Non-pigmented ciliary epithelial cell (primary cell): ENCODE measurements around the gene ANO2.
"Not testable (repeated sequence)": the region's sequence is repeated elsewhere in the genome, so short reads cannot be mapped to it uniquely, and the experiment has no call there.

Experiments
- DNase-seq: peaks from one replicate; pipeline ENCODE4 v3.0.0-alpha.2; 2010; ENCODE audit warnings: low read depth

Gene ANO2

DNA sequence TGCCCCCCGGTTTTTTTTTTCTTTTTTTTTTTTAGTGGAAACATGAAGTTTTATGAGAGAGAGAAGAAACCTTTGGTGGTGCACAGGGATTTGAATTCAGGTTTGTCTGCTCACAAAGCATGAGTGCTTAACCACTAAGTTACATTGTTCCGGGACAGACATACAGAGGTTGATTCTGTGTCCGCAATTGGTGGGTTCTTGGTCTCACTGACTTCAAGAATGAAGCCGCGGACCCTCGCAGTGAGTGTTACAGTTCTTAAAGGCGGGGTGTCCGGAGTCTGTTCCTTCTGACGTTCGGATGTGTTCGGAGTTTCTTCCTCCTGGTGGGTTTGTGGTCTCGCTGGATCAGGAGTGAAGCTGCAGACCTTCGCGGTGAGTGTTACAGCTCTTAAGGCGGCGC lies 57.2 kb downstream of the ANO2 start:
- DNase-seq = not testable (repeated sequence)

DNA sequence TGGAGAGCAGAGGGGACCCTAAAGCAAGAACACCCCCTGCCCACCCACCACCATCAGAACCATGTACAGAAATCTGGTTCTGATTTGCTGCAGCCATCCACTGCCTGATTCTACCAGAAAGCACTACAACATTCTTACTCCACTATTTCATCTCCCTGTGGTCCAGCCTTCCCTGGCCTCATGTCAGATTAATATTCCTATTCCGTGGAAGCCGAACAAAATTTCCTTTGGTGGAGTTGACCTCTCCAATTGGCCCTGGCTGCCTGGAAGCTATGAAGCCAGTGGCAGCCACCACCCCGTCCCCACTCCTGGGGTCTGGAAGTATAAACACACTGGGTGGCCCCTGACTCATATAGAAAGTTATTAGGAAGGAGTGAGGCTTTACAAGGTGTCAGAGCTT lies 60.2 kb downstream of the ANO2 start:
- no peak for DNase-seq

DNA sequence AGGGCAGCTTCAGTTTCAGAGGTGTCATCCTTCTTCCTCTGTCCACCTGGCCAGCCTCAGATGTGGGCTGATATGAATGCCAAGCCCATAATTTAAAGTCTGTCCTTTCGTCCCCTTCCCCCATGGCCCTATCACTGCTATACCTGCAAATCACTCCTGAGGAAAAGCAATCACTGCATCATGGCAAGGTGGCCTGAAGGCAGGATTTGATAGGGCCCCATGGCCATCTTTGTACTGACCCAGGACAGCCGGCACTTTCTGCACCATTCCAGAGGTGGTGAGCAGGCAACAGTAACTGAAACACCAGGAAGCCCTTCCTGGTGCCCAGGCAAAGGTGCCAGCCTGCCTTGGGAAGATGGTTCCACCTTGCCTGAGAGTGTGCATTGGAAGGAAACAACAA lies 60.8 kb downstream of the ANO2 start:
- no peak for DNase-seq

DNA sequence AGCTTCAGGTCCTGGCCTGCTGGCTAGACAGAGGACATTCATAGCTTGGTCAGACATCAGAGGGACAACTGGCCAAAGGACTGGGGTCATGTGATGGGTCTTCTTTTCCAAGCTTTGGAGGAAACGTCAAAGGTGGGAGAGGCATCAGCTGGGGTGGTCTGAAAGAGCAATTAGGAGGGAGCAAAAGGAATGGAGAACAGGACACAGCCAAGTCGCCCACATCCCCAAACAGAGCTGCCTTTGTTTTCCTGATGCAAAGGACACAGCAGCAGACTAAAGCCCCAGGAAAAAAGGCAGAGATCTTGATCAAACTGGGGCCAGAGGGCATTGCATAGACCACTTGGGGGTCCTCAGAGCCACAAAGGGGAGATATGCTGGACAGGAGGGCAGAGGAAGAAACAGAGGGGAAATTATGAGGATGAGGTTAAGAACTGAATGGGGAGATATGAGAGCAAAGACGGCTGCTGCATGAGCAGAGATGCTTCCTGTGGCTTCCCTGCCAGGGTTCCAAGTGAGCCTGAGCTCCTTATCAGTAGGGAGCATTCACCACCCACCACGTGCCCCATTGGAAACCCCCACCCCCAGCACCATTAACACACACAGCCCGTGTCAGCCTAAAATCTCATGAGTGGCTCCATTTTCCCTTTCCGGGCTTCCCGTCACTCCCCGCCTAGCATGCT lies 62.4 kb downstream of the ANO2 start:
- DNase-seq = no peak

DNA sequence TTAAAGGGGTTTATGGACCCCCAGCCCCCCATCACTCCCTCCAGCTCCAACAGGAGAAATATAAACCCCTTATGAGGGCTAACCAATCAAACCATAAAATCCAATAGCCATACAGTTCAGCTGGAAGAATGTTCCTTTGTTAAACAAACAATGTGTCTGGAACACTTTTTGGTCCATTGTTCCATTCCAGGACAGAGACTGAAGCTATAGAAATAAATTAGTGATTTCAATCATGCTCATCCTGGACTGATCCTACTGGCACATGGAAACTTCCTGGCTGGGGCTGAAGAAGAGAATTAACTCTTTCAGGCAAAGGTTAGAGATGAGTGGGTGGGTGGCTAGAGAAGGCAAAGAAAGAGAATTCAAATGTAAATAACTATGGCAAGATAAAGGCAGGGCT lies 63.4 kb downstream of the ANO2 start:
- no peak for DNase-seq

DNA sequence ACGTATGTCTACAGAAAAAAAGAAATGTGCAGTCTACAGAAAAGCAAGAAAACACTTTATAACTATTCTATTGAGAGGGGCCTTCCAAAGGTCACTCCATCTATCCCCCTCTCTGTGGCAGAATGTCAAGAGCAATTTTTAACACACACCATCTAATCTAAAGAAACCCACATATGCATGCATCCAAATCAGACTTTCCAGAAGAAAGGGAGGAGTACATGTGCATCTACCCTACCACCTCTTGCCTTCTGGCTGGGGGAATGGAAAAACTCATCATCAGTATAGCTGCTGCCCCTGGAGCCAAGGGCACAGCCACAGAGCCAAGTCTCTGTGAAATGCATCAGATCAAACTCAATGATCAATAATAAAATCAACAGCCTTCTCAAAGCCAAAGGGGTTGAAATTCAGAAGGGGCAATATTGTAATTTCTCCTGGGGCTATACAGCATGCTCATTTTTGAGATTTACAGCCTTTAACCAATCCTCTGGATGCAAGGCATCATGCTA lies 63.9 kb downstream of the ANO2 start:
- DNase-seq = no peak

DNA sequence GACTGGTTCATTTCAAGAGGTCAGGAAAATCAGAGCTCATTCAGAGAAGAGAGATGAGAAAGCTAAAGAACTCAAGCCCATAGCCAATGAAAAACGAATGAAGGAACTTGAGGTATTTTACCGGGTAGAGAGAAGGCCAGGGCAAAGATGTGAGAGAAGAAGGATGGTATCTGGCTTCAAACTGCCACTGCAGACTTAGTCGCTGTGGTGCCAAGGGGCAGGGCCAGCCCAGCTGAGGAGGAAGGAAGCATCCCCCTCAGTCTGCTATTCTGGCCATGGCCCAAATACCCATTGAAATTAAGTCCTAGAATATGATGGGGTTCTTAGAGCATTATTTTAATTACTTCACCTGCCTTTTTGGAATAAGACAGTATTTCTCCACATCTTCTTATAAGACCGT lies 69.2 kb downstream of the ANO2 start:
- no peak for DNase-seq

DNA sequence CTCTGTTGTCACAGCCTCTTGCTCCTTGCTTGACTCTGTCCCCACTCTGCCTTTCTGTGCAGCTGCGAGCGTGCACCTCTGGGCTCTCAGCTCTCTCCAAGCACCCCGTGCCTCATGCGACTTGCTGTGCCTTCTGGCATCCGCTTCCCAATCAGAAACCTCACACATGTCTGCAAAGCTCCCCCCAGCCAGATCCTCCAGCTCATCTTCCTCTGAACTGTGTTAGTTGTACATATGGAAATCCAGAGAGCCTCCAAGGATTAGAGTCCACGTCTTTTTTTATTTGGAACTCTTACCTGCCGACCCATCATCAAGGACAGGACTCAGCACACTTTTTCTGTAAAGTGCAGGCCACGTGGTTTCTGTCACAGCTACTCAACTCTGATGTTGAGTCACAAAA lies 70.5 kb downstream of the ANO2 start:
- no peak for DNase-seq

DNA sequence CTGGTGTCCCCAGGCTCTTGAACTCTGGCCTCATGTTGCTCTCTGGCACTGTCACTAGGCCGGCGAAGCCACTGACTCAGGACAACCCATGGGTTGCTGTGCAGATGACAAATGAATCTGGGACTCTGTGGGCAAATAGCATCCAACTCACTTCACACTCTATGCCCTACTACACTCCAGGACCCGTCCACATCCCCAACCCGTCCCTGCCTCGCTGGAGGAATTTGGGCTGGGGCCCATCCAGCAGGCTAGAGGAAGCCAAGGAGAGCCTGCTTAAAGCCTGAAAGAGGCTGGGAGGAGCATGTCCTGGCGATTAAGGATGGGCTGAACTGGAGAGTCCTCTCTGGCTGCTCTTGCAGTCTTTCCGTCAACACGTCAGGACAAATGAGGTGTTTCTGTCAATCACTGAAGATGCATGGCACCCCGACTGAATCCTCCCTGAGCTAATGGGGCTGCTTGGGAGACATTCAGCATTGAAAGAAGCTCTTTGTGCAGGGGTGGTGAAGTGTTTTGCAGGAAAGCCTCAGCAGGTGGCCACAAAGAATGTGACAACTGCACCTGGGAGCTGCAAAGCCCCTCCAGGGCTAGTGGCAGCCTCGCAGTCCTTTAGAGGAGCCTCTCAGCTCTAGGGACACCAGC lies 71.7 kb downstream of the ANO2 start:
- DNase-seq = no peak

DNA sequence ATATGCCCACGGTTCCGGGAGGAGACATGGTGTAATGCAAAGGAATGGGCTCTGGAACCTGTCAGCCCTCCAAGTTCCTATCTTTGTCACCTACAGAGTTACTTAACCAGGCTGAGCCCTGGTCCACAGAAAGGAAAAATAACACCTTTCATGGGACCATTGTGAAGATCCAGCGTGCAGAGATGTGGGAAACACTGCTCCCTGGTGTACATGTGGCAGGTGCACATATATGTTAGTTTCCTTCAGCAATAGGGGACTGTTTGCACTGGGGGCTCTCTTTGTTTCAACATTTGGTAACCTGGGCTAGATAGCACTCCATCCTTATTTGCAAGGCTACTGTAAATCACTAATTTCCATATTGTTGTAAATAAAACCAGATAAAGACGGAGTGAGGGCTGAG lies 72.3 kb downstream of the ANO2 start:
- DNase-seq = no peak

DNA sequence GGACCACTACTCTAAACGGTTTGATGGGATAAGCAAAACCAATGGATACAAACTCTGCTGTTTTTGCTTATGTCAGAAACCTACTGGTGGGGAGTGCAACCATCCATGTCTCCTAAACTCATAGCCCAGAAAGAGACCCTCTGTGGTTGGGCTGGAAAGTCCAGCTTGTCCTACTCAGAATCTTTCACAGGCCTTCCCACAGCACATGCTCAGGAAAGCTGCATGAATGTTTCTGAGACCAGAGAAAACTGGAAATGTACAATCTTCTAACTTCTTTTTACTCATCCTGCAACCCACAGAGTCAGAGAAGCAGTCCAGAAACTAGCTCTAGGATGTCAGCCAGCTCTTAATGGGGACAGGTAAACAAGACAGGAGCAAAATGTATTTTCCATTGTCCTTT lies 73.3 kb downstream of the ANO2 start:
- no peak for DNase-seq

DNA sequence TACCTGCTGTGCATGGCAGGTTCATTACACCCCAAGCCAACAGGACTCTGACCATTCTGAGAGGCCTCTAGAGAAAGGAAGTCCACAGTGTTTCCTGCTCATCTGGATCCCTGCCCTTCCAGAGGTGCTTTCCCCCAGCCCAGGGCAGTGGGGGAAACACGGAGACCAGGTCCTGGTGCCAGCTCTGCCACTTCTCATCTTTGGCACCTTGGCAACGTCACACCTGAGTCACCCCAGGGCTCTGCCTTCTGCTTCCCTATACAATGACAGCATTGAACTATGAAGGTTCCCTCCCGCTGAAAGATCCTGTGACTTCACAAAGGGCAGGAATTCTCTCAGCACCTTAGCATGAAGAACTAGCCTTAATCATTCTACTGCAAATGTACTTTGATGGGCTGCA lies 74.9 kb downstream of the ANO2 start:
- no peak for DNase-seq

DNA sequence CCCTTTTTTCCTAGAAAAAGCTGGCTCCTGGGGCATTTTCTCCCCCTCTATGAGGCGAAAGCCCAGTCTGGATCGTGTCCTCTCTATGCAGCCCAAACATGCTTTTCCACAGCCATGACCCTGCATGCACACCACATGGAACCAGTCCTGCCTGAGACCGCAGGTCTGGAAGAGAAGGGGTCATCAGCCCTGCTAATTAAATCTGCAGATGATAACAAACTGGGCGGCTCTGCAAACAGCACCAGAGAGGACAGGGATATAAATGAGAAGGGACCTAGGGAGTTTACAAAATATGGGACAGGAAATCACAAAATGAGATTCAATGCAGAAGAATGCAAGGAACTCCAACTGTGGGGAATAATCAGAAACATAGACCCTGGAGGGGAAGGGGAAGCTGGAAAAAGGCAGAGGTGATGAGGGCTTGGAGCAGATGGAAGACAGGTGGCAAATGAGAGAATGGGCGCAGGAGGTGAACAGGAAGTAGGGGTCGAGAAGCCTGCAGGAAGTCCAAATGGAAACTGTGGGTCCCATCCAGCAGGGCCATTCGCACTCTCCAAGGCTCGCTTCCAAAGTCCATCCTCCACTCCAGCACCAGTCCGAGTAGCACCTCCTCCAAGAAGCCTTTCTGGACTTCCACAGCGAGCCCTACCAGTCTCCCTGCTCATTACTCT lies 76.3 kb downstream of the ANO2 start:
- DNase-seq = no peak

DNA sequence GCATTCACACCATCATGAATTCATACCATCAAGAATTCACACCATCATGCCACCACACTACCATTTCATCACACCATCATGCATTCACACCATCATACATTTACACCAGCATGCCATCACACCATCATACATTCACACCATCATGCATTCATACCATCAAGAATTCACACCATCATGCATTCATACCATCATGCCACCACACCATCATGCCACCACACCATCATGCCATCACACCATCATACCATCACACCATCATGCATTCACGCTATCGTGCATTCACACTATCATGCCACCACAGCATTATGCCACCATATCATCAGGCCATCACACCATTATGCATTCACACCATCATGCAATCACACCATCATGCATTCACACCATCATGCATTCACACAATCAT lies 79.7 kb downstream of the ANO2 start:
- DNase-seq = no peak

DNA sequence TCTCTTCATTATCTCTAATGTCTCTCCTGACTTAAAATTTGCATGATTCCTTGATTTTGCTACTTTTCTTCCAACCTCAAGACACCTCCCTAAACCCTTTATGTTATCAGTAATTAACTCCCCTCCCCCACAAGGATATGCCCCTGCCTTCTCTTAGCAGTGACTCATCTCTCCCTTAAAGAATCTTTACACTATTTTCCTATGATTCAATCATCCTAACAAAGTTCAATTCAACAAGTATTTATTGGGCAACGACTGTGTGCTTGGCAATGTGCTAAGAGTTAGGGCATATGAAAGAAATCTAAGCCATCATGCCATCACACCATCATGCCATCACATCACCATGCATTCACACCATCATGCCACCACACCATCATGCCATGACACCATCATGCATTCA lies 80.1 kb downstream of the ANO2 start:
- DNase-seq = no peak

DNA sequence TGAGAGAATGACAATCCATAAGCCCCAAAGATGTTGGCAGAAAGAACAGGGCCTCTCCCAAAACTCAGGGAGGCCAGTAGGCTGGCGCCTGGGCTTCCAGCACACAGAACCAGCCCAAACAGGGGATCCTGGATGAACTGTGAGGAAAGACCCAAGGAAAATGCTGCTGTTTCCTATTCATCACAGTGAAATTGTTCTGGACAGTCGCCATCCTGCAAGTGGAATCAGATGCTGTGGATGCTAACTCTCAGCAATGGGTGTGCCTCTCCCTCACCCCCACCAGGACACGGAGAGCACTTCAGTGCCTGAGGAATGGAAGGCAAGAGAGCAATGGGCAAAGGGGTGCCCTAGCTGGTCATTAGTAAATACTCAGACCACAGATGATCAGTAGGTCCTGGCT lies 80.8 kb downstream of the ANO2 start:
- no peak for DNase-seq

DNA sequence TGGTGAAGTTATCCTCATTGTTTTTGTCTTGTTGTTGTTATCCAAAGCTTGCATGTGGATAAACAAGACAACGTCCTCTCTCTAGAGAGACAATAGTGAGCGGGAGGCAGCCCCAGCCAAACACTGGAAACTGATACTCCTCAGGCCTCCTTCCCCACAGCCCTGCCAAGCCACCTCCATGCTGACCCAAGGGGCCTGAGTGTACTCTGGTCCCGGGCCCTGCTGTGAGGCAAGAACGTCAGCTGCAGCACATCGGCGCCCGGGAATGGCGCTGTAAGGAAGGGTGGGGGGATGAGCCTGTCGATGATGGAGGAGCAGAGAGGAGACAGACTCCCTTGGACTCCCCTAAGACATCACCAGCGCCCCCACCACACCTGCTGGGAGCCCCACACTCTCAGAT lies 83.6 kb downstream of the ANO2 start:
- no peak for DNase-seq

DNA sequence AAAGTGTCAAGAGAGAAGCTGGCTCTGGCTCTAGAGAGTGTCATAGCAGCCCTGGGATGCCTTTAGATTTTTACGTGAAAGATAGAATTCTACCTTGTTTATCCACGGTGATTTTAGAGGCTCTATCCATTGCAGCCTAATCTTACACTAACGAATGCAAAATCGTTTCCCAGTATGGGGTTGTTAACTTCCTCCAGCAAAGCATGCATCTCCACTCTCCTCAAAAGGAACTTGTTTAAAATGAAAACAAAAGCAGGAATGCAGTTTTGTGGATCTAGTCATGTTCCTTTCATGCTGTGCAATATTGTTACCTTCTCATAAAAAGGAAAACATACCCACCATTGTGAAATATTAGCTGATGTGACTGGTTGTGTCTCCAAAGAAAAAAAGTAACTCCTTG lies 88.4 kb downstream of the ANO2 start:
- no peak for DNase-seq

DNA sequence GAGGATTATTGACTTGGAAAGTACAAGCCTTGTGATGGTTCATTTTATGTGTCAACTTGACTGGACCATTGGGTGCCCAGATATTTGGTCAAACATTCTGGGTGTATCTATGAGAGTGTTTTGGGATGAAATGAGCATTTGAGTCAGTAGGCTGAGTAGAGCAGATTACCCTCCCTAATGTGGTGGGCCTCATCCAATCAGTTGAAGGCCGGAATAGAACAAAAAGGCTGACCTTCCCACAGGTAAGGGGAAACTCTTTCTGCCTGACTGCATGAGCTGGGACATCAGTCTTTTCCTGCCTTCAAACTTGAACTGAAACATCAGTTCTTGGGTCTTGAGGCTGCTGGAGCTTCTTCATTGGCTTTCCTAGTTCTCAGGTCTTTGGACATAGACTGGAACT lies 98.1 kb downstream of the ANO2 start:
- no peak for DNase-seq

DNA sequence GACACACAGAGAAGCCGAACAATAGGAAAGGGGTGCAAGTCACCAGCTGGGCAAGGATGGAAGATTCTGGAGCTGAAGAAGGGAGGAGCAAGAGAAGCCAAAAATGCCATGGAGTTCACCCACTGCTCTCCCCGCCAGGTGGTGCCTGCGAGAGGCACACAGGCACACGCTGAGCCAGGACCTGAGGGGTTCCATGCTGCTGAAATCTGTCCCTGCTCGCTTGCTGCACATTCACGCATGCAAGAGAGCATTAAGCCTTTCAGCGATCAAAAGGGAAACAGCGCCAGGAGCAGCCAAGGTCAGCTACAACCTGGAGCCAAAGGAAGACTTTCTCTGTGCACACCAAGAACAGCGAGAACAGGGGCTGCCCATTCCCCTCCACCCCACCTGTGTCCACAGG lies 104.1 kb downstream of the ANO2 start:
- DNase-seq = no peak

DNA sequence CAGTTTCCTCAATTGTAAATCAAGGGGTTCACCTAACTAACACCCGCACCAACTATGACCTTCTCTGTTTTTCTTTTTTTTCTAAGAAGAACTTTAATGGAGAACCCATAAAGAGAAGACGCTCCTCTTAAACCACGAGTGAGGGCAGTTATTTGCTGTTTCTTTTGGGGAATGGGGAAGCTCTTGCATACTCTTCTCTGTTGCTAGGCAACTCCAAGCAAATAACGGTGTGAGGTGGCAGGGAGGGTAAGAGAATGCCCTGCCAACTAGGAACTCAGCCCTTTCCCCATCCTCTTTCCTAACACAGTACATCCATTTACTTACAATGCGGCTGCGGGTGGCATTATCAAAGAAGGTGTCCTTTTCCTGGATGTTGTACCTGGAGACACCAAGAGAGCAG lies 114.9 kb downstream of the ANO2 start:
- no peak for DNase-seq

DNA sequence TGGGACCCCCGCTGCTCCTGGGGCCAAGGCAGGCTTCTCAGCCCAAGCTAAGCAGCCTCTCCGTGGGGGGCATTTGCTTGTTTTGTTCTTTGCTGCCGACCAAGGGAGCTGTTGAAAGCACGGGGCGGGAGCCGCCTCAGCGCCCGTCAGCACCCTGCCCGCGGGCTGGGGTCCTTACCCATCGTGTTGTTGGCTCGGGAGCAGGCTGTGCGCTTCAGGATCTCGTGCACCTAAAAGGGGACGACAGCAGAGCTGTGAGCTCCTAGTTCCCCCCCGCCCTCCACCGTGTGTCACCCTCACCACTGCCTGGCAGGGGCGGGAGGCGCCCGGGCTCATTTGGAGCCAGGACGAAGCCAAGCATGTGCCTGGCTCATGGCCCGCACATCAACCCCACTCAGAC lies 117.5 kb downstream of the ANO2 start:
- no peak for DNase-seq

DNA sequence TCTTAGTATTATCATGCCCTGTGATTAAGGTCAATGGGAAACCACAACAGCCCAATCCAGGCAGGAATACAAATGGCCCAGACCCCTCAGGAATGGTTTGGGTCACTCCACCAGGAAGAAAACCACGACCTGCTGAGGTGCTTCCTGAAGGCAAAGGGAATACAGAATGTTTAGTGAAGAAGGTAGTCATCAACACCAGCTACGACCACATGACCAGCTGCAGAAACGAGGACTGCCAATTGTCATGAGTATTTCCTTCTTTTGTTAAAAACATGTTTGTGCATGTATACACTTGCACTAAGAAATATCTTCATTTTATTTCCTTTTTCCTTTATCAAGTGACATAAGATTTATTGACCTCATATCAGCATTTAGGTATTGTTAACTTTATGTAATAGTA lies 119.3 kb downstream of the ANO2 start:
- not testable (repeated sequence) for DNase-seq

DNA sequence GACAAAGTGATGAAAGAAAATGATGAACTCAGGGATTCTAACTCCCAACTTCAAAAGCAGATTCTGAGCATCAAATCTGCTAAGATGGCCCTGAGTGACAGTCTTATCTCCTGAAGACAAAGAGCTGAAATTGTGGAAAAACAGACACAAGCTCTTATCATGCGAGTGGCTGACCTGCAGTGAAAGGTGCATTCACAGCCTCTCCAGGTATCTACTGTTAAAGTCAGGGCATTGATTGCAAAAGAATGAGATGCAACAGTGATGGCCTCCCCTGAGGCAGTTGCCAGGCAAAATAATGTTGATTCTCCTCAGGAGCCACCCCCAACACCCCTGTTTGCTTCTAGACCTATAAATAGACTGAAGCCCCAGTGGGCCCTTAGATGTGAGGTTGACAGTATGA lies 126.2 kb downstream of the ANO2 start:
- DNase-seq = not testable (repeated sequence)
